Upper lobe of left lung (tissue), 4 donors: Measurements from ENCODE around the gene ITGAX.

Experiments
- CTCF ChIP-seq, 6 experiments: fragments of 450-650 bp in 4 of 6; fragments of 200-600 bp in 2 of 6; sonication (generic) in 2 of 6; IDR thresholded peaks; one replicate each; pipeline ENCODE4 v1.5.1; 2016 to 2019; ENCODE audit warnings: antibody characterized with exemption in 6 of 6
- EP300 ChIP-seq, 4 donors: sonication (generic); formaldehyde crosslinking; IDR thresholded peaks; one replicate each; pipeline ENCODE4 v1.5.1; 2017; ENCODE audit warnings: antibody characterized with exemption in 4 of 4, control low read depth in 2 of 4
- POLR2A ChIP-seq, 4 donors: fragments of 450-650 bp; IDR thresholded peaks; one replicate each; pipeline ENCODE4 v1.5.1; 2016 to 2017; ENCODE audit warnings: antibody characterized with exemption in 4 of 4, mild to moderate bottlenecking in 2 of 4

- TF ChIP-seq CTCF (IDR thresholded peaks at IDR 0.05) (no peak), POLR2A (IDR thresholded peaks at IDR 0.05) (no peak), EP300 (IDR thresholded peaks at IDR 0.05) (no peak)
These were observed 20.3 kb downstream of the ITGAX start for GRCh38 chr16:31375231-31375630.
